Inflammatory macrophage (primary cell): ENCODE results near the gene CRHR2.

Source experiments
- DNase-seq, 2 donors: peaks; one replicate each; pipeline ENCODE4 v3.0.0-alpha.2; 2020 to 2022

The CRHR2 gene

GRCh38 chr7:30678805-30679204 is 3.5 kb downstream of the CRHR2 start:
- DNase-seq, result no peak

- DNase-seq, result no peak
Observed at GRCh38 chr7:30674876-30675275, 7.4 kb downstream of the CRHR2 start.

- no peak for DNase-seq
Observed at GRCh38 chr7:30674420-30674819, 7.8 kb downstream of the CRHR2 start.

GRCh38 chr7:30671793-30672465 is 10.3 kb downstream of the CRHR2 start:
- DNase-seq, result peak; percentile 10 to 55

GRCh38 chr7:30668102-30668501 is 14.2 kb downstream of the CRHR2 start:
- no peak for DNase-seq

GRCh38 chr7:30667172-30667571 is 15.1 kb downstream of the CRHR2 start:
- DNase-seq, result no peak

GRCh38 chr7:30665449-30665848 is 16.8 kb downstream of the CRHR2 start:
- no peak for DNase-seq

- DNase-seq, result no peak
Observed at GRCh38 chr7:30665043-30665442, 17.2 kb downstream of the CRHR2 start.

- no peak for DNase-seq
Observed at GRCh38 chr7:30664184-30664885, 17.9 kb downstream of the CRHR2 start.

GRCh38 chr7:30663414-30663813 is 18.8 kb downstream of the CRHR2 start:
- no peak for DNase-seq

GRCh38 chr7:30662431-30662939 is 19.8 kb downstream of the CRHR2 start:
- no peak for DNase-seq

GRCh38 chr7:30661926-30662325 is 20.3 kb downstream of the CRHR2 start:
- DNase-seq, result no peak

- no peak for DNase-seq
Observed at GRCh38 chr7:30660331-30661255, 21.7 kb downstream of the CRHR2 start.

- DNase-seq, result no peak
Observed at GRCh38 chr7:30659312-30659711, 22.9 kb downstream of the CRHR2 start.

- no peak for DNase-seq
Observed at GRCh38 chr7:30658479-30659074, 23.7 kb downstream of the CRHR2 start.

- DNase-seq, result no peak
Observed at GRCh38 chr7:30657131-30657530, 25.1 kb downstream of the CRHR2 start.

- no peak for DNase-seq
Observed at GRCh38 chr7:30656006-30656957, 26.0 kb downstream of the CRHR2 start.

- no peak for DNase-seq
Observed at GRCh38 chr7:30655096-30655970, 26.9 kb downstream of the CRHR2 start.

GRCh38 chr7:30654296-30655090 is 27.8 kb downstream of the CRHR2 start:
- DNase-seq, result no peak
